Measurements from ENCODE around the gene PRR5.

The PRR5 gene

DNA sequence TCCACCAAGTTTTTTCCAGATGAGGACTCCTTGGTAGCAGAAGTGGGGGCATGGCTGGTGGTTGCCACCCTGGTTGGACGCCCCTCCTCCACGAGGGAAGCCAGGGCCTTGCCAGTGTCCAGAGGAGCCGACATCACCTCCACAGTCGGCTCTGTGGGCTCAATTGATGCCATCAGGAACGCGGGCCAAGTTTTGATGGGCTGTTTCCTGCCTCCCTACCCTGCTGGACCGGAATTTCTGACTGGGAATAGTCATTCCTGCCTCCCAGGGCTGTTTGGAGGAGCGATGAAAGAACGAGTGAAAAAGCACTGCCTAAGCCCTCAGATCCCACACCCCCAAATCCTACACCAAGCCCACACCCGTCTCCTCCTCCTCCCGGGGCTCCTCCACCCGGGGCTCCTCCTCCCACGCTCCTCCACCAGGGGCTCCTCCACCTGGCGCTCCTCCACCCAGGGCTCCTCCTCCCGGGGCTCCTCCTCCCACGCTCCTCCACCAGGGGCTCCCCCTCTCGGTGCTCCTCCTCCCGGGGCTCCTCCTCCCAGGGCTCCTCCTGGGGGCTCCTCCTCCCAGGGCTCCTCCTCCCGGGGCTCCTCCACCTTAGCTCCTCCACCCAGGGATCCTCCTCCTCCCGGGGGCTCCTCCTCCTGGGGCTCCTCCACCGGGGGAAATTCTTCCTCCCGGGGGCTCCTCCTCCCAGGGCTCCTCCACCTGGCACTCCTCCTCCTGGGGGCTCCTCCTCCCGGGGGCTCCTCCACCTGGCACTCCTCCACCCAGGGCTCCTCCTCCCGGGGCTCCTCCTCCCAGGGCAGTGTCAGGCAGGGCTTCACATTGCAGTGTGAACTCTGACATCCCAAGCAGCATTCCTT lies 10.0 kb upstream of the PRR5 start:
- H3K4me1 ChIP-seq: no peaks in the 10 kb centered on the region
- H3K4me3 ChIP-seq (ENCODE audit: low read depth, low read length): no peak overlapping the region
- H3K27me3 ChIP-seq (ENCODE audit: control insufficient read depth, insufficient read depth, low read length): no peaks in the 10 kb centered on the region
- H3K9ac ChIP-seq: no peak overlapping the region
- no peaks in the 10 kb centered on the region for H3K79me2 ChIP-seq
- no peaks in the 10 kb centered on the region for H3K36me3 ChIP-seq (ENCODE audit: control insufficient read depth, insufficient read depth, low read length)
- no peak for TF ChIP-seq CTCF (IDR thresholded peaks at IDR 0.05)
- no peaks in the 10 kb centered on the region for H3K9me3 ChIP-seq (ENCODE audit: control insufficient read depth, low read length)
- no peak overlapping the region for H2AFZ ChIP-seq
- H3K4me2 ChIP-seq (ENCODE audit: low read length): no peak overlapping the region
- no peak overlapping the region for H3K27ac ChIP-seq

DNA sequence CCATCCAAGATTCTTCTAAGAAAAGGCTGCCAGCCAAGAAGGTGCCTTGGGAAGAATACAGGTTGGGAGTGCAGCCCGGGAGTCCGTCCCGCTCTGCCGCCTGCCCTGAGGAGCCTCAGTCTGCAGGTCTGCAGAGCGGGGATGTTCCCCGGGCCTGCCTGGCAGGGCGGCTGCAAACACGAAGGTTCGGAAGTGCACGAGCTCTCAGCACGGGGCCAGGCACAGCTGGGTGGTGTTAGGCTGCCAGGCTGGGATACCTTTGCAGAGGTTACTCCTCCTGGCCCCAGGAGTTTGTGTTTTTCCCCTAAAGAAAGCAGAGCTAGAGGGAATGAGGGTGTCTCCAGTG lies 9.4 kb upstream of the PRR5 start:
- H3K9ac ChIP-seq: no peak overlapping the region
- H3K9me3 ChIP-seq (ENCODE audit: control insufficient read depth, low read length): no peaks in the 10 kb centered on the region
- H3K4me1 ChIP-seq: no peaks in the 10 kb centered on the region
- no peak overlapping the region for H3K27ac ChIP-seq
- H3K27me3 ChIP-seq (ENCODE audit: control insufficient read depth, insufficient read depth, low read length): no peaks in the 10 kb centered on the region
- no peaks in the 10 kb centered on the region for H3K36me3 ChIP-seq (ENCODE audit: control insufficient read depth, insufficient read depth, low read length)
- no peaks in the 10 kb centered on the region for H3K79me2 ChIP-seq
- TF ChIP-seq CTCF (IDR thresholded peaks at IDR 0.05): no peak
- no peak overlapping the region for H3K4me3 ChIP-seq (ENCODE audit: low read depth, low read length)
- no peak overlapping the region for H3K4me2 ChIP-seq (ENCODE audit: low read length)
- H2AFZ ChIP-seq: no peak overlapping the region

GRCh38 chr22:44693145-44693544 lies 8.9 kb upstream of the PRR5 start:
- Histone ChIP-seq H2AFZ (no peak overlapping the region), H3K36me3 (ENCODE audit: control insufficient read depth, insufficient read depth, low read length) (no peaks in the 10 kb centered on the region), H3K79me2 (no peaks in the 10 kb centered on the region), H3K27me3 (ENCODE audit: control insufficient read depth, insufficient read depth, low read length) (no peaks in the 10 kb centered on the region), H3K4me3 (ENCODE audit: low read depth, low read length) (no peak overlapping the region), H3K4me1 (no peaks in the 10 kb centered on the region), H3K9ac (no peak overlapping the region), H3K9me3 (ENCODE audit: control insufficient read depth, low read length) (no peaks in the 10 kb centered on the region), H3K4me2 (ENCODE audit: low read length) (no peak overlapping the region), H3K27ac (no peak overlapping the region)
- TF ChIP-seq CTCF (IDR thresholded peaks at IDR 0.05): no peak

- Histone ChIP-seq H3K79me2 (no peaks in the 10 kb centered on the region), H3K4me2 (ENCODE audit: low read length) (no peak overlapping the region), H3K9me3 (ENCODE audit: control insufficient read depth, low read length) (no peaks in the 10 kb centered on the region), H2AFZ (no peak overlapping the region), H3K36me3 (ENCODE audit: control insufficient read depth, insufficient read depth, low read length) (no peaks in the 10 kb centered on the region), H3K9ac (no peak overlapping the region), H3K4me3 (ENCODE audit: low read depth, low read length) (no peak overlapping the region), H3K27me3 (ENCODE audit: control insufficient read depth, insufficient read depth, low read length) (no peaks in the 10 kb centered on the region), H3K4me1 (no peaks in the 10 kb centered on the region), H3K27ac (no peak overlapping the region)
- no peak for TF ChIP-seq CTCF (IDR thresholded peaks at IDR 0.05)
Observed at GRCh38 chr22:44693756-44694155, 8.2 kb upstream of the PRR5 start.
